Right renal pelvis (tissue), 4 donors: ENCODE results near the gene JUND. TPM values are rescaled to one million over a fixed set of nuclear protein-coding genes. Genes with fewer than 3 reads are reported as not detected.

Experiments used
- DNase-seq, 4 donors: peaks; one replicate each; pipeline ENCODE4 v3.0.0-alpha.2; 2013; ENCODE audit warnings: low read depth in 4 of 4, low spot score in 3 of 4, missing footprints in 1 of 4
- polyA plus RNA-seq, 4 donors: library from polyadenylated mRNA; unstranded; fragments of 120-200 nt; gene quantifications; one replicate each; pipeline ENCODE4 v1.2.1, GENCODE V29; 2013; ENCODE audit not compliant: insufficient read length in 4 of 4

The JUND gene
- polyA plus RNA-seq, 4 donors = 62.4 to 106 (median 80.8) TPM

- DNase-seq = no peak
Measured at GRCh38 chr19:18309525-18310064, 28.2 kb upstream of the JUND start.

- DNase-seq = no peak
Measured at GRCh38 chr19:18308948-18309325, 27.5 kb upstream of the JUND start.

GRCh38 chr19:18308051-18308947 is 26.9 kb upstream of the JUND start:
- DNase-seq = no peak

GRCh38 chr19:18307271-18307681 is 25.9 kb upstream of the JUND start:
- no peak for DNase-seq

- DNase-seq = no peak
Measured at GRCh38 chr19:18306888-18307260, 25.5 kb upstream of the JUND start.

GRCh38 chr19:18306209-18306887 is 24.9 kb upstream of the JUND start:
- no peak for DNase-seq

- peak in 2 of 4 donors; percentile 64 to 67 for DNase-seq
Measured at GRCh38 chr19:18304458-18305310, 23.3 kb upstream of the JUND start.

GRCh38 chr19:18304208-18304457 is 22.7 kb upstream of the JUND start:
- DNase-seq = peak in 1 of 4 donors; percentile 40

GRCh38 chr19:18301718-18302111 is 20.3 kb upstream of the JUND start:
- no peak for DNase-seq

GRCh38 chr19:18300930-18301717 is 19.7 kb upstream of the JUND start:
- DNase-seq = no peak

GRCh38 chr19:18299654-18300053 is 18.2 kb upstream of the JUND start:
- no peak for DNase-seq

- DNase-seq = no peak
Measured at GRCh38 chr19:18298601-18299000, 17.2 kb upstream of the JUND start.

- no peak for DNase-seq
Measured at GRCh38 chr19:18297308-18297707, 15.9 kb upstream of the JUND start.

- no peak for DNase-seq
Measured at GRCh38 chr19:18295034-18295451, 13.6 kb upstream of the JUND start.

- no peak for DNase-seq
Measured at GRCh38 chr19:18294467-18294864, 13.0 kb upstream of the JUND start.

- no peak for DNase-seq
Measured at GRCh38 chr19:18293642-18294466, 12.4 kb upstream of the JUND start.

- DNase-seq = no peak
Measured at GRCh38 chr19:18292810-18293641, 11.6 kb upstream of the JUND start.

- no peak for DNase-seq
Measured at GRCh38 chr19:18292462-18292809, 11.0 kb upstream of the JUND start.
